ENCODE results near the gene TENM3.

Gene TENM3

DNA sequence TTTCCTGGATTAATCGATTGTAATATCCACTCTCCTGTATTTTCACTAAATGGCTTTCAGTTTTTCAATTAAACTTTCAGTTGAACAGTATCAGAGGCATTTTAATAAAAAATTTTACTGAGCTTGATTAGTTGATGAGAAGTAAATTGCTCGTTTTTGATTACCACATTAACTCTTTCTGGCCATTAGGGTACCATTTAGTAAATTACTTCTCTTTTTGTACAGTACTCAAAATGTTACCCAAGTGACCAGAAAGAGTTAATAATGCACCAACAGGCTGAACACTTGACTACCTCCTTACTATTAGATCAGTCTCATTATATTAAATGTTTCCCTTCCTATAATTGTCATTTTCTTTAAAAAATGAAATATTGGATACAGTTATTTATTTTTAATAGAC lies 289.2 kb downstream of the TENM3 start:
- DNase-seq, result no peak

DNA sequence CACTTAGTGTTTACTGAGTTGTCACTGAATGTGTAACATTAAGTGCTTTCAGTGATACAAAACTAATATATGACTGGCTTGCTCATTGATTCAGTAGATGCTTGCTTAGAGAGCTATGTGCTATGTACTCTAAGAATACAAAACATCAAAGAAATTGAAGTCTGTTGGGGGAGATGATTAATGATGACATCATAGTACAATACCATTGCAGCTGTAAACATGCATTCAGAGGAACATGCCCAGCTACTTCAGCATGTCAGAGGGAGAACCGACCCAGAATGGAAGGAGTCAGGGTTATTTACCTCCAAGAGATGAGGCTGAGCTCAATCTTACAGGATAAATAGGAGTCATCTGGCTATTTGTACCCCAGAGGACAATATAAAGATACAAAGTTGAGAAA lies 290.8 kb downstream of the TENM3 start:
- no peak for DNase-seq

DNA sequence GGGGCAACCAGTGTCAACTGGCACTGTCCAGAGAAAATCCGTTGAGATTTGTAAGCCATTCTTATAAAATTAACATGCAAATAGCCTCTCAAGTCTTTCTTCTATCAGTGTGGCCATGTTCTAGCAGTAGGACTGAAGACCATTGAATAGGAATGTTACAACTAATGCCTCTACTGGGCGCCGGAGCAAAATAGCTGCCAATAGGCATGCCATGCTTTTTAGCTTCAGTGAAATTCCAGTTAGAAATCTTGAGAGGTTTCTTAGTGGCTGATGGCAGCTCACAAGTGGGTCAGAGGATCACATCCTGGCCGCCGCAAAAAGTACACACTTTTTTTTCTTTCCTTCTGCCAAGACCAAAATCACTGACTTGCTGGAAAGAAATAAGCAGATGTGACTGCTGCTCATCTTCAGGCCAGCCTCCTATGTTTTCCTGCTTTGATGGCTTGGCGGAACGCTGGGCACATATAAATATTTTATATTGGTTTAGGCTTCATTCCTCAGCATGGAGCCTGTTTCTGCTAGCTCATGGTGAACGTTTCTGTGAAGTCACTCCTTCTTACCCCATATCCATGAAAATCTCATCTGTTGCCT lies 293.1 kb downstream of the TENM3 start:
- no peak for DNase-seq

DNA sequence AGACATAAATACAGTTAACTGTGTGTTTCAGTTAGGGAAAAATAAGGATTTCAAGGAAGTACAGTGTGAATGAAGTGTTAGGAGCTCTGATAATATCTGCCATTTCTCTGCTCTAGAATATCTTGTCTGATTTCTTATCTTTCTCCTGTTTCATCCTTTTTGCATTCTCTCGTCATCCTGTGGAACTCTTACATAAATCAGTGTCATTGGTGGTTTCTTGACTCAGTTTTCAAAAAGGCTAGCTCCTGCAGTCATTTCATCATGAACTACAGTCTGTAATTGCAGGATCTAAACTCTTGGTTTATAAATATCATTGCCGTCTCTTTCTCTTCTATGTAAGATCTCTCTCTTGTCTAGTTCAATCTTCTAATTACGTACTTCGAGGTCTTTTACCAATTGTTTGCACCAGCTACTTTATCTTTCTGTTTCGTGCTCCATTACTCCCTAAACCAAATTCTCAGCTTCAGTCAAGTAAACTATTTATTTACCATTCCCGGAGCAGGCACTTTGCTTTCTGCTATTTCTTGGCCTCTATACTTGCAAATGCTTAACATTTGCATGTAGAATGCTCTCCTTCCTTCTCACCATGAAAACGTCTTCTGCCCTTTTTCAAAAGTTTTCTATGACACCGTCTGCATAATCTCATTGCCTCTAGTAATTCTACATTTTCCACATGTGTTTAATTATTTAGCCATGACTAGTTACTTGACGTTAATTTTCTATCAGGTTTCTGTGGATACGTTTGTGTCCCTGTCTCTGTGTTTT lies 294.0 kb downstream of the TENM3 start:
- no peak for DNase-seq

DNA sequence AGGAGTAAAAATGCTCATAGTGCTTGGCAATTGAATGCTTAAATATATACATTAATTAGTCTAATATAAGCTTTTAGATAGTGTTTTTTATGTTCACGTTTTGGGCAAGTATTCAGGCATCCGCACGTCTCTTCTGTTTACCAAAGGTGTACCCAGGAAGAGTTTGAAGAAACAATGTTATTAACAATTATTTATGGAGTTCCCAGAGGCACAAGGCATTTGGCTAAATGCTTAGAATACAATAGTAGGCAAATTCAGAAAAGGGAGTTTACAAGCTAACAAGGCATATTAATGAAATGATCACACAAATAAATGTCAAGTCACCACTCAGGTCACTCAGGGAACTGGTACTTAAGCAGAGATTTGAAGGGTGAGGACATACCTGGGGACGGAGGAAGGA lies 294.8 kb downstream of the TENM3 start:
- no peak for DNase-seq

DNA sequence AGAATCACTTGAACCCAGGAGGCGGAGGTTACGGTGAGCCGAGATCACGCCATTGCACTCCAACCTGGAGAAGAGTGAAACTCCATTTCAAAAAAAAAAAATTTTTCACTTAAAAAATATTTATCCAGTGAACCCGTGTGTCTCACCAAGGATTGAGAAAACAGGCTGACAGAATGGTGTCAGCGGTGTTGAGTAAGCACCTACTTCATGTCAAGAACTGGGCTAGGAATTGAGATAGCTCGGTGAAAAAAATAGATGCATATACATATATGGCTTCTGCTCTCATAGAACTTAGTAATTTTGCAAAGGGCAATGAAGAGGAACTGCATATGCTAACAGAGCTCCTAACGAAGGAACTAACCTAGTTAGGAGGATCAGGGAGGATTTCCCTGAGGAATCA lies 297.3 kb downstream of the TENM3 start:
- no peak for DNase-seq

DNA sequence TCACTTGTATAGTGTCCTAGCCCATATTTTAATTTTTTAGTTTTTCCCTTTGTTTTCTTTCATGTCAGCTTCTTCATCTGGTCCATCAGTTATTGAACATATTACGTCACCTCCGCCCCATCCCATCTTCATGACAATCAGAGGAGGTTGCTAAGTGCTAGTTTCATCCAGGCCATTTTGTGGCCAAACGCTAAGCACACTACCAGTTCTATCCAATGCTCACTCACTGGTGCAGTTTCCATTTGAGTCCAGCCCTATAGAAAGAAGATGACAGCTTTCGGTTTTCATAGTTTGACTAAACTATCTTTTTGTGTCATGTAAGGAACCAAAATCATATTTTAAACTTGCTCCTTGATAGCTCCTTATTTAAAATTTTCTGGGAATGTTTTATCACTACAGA lies 304.2 kb downstream of the TENM3 start:
- DNase-seq, result no peak

DNA sequence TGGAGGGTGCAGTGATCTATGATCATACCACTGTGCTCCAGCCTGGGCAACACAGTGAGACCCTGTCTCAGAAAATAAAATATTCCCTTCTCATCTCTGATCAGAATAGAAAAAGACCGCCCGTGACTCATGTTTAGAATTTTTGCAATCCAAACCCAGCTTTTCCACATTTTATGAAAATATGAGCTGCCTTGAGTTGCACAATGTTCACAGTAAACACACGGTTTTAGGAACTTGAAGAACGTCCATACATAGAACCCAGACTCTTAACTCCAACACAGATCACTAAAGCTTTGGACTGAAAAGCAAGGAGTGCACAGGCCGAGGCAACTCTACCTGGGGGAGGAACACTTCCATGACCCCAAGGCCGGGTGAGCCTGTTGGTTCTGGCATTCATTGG lies 305.0 kb downstream of the TENM3 start:
- no peak for DNase-seq

DNA sequence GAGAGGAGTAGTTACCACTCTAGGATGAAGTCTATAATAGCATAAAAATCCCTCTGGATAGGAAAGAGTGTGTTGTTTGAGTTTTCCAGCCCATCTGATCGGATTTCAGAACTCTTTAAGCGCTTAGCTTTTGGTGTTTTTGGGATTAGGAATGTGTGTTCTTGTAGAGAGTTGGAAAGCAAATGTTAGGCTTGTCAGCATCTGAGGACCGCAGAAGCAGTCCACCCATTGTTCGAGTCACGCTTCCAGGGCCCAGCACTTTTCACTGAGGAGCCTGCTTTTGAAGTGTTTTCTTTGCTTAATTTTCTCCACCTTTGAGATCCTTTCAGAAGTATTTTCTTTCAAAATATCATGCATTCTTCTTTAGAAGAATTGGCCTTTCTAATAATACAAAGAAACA lies 306.2 kb downstream of the TENM3 start:
- no peak for DNase-seq

DNA sequence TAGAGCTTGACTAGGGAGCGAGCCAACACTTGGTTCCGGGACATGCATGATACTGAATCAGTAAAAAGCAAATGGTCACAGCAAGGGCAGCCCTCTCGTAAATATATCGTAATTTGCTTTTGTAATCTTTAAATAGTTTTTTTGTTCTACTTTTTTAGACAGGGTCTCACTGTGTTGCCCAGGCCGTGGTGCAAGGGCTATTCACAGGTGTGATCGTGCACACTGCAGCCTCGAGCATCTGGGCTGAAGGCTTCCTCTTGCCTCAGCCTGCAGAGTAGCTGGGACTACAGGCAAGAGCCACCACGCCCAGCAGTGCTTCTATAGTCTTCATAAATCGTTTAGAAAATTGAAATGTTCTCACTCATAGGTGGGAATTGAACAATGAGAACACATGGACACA lies 309.7 kb downstream of the TENM3 start:
- no peak for DNase-seq

DNA sequence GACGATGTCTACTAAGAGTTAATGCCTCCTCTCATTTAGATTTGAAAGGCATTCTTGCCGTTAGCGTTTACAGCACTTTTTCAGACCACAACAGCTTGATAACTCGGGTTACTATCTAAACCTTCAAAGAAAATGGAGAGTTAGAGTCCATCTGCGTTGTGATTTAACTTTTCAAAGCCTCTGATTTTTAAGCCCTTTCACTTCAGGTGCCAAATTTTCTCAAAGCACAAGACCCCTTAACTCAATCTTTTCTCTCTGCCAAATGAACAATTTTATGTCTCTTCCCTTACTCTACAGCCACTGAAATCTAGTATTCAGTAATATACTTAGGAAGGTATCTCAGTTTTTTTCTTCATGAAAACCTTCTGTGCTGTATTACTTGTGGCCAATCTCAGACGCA lies 310.5 kb downstream of the TENM3 start:
- no peak for DNase-seq

DNA sequence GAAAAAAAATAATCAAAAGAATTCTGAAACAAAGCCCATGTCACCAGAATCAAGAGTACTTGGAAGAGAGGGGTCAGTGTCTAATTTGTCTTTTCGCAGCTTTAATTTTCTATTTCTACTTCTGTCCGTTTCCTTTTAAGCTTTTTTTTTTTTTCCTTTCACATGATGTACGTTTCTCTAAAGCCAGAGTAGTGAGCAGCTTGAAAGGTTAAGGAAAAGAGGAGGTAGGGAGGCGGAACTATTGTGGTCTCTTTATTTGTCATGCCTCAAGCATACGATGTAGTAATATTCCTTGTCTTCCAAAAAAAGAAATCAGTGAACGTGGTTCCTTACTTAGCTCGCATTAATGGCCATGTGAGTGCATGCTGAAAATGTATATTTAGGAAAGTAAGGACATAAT lies 311.5 kb downstream of the TENM3 start:
- DNase-seq, result no peak

DNA sequence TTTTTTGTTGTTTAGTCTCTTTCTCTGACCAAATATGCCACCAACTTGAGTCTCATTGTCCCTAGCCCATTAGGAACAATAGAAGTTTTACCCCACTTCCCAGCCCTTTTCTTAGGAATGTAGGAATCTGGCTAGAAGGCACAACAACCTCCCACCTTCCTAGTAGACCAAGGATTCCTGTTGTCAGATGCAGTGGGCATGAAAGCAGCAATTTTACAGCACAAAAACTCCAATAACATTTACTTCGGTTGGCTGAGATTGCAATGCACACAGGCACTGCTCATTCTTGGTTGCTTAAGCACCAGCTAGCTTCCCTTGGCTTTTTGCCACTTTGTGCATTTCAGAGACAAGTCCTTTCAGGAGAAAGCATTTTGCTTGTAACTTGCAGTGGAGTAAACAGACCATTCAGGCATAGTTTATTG lies 312.8 kb downstream of the TENM3 start:
- no peak for DNase-seq

DNA sequence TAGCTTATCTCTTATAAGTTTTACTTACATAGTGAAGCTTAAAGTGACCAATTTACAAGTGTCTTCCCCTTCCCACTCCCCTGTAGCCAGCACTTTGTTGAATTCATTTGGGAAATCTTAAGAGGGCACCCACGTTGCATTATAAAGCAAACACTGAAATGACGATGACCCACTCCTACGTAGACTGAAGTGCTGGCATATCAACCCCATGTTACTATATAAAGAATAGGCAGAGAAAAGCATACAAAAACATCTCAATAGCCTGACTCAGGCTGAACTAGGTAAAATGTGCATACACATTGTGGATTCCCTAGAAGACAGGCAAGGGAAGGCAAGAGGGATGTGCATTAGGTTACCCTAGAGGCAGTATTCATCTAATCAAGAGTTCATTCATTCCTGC lies 313.4 kb downstream of the TENM3 start:
- DNase-seq, result no peak

DNA sequence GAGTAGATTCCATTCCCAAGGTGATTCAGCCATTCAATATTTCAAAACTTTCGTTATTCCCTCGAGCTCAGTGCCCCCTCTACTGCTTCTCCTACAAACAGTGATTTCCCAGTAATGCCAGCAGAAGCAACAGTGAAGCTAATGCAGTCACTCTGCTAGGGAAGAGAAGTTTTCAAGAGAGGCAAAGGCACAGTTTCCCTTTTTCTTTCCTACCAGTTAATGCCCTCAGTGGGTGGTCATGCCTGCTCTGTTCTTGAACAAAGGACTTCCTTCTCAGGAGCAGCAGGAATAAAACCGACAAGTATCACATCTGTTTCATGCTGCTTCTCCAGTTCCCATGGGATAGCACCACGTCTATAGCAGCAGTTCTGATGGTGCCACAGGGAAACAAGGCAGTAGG lies 317.2 kb downstream of the TENM3 start:
- no peak for DNase-seq

DNA sequence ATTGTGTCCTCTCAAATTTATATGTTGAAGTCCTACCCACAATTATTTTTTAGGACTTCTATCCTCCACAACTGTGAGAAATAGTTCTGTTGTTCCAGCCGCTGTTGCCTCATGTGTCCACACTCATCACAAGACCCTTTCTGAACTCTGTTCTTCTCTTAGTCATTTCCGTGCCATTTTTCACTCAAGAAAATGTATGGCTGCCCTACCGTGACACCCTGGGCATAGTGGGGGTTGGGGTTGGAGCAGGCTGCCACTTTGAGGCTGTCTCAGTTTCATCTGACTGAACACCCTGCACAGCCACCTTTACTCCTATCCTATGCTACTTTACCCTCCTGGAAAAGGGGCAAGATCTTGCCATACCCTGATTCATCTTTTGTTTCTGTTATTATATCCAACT lies 319.1 kb downstream of the TENM3 start:
- no peak for DNase-seq

DNA sequence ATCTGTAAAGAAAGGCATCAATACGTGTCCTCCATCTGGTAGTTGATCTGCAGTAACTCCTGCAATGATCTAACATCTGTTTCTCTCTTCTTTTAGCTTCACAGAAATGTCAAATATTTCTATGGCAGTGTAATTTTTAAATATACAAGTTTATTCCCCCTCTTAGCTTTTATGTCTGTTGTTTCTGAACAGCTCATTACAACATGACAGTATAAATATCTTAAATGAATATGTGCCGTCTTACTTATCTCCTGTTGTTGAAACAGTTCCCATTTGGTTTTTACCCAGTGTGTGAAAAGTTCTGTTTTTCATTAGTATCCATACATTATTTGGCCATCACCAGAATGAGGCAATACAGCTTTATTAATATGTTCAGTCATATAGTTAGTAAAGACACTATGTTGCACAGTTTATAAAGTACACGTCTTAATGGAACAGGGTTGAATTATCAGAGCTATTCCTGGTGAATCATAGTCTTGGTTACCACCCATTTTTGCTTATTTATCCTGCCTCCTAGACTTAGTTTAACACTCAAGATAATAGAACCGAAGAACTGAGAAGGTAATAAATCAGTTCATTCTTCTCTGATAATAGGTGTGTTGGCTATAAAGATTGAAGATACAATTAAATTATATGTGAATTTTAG lies 321.6 kb downstream of the TENM3 start:
- no peak for DNase-seq

DNA sequence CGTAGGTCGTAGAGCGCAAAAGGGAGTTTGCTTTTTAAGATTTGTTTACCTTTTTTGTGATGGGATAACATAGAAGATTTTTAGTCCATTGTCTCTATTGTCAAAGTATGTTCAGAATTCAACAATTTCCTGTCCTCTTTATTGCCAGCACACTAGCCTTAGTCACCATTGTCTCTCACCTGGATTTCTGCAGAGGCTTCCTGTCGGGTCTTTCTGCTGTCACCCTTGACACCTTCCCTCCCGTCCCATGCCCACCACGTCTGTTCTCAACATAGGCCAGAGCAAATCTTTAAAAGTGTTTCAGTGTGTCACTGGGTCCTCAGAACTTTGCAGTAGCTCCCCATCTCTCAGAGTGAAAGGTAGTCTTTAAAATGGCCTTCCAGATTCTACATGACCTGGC lies 323.9 kb downstream of the TENM3 start:
- DNase-seq, result no peak

DNA sequence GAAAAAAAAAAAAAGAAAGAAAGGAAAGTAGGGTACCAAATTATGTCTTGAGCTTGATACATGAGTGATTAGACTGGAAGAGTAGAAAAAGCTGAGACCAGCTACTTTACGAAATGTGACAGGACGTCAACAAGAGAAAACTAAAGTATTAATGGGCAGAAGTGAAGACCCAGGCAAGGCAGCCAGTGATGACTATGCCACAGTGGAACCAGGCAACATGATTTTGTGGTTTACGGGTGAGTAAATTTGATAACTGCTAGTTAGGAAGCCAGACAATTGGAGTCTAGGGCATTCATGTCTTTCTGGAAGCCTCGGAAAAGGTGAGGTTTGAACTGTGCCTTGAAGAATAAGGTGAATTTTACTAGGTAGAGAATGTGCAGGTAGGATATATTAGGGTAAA lies 326.4 kb downstream of the TENM3 start:
- DNase-seq, result no peak

DNA sequence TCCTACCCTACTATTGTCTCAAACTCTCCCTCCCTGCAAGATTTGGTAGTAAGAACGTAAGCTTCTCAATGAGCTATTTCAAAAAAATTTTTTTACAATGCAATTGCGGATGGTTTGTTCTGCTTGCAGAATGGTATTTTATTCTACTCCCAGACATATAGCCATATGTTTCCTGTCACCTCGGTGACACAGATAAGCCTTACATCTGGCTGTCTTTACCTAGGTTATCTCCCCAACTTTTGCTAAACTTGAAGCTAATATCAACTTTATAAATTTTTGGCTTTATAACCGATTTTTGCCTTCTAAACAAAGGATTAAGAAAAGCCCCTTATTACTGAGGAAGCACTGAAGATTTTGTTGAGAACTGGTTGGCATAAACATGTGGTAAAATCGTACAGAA lies 331.5 kb downstream of the TENM3 start:
- DNase-seq, result no peak

DNA sequence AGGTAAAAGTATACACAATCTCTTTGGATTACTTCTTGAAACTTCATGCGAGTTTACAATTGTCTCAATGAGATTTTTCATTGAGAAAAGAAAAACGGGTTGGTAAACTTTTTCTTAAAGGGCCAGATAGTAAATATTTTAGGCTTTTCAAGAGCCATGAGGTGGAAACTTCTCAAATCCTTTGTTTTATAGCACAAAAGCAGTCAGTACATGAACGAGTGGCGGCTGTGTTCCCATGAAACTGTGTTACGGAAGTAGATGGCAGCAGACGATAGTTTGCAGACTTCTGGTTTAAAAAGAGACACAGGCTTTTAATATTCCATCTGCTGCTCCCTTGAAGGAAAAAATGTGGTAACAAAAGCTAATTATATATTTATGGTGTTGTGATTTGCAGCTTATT lies 332.0 kb downstream of the TENM3 start:
- DNase-seq, result no peak

DNA sequence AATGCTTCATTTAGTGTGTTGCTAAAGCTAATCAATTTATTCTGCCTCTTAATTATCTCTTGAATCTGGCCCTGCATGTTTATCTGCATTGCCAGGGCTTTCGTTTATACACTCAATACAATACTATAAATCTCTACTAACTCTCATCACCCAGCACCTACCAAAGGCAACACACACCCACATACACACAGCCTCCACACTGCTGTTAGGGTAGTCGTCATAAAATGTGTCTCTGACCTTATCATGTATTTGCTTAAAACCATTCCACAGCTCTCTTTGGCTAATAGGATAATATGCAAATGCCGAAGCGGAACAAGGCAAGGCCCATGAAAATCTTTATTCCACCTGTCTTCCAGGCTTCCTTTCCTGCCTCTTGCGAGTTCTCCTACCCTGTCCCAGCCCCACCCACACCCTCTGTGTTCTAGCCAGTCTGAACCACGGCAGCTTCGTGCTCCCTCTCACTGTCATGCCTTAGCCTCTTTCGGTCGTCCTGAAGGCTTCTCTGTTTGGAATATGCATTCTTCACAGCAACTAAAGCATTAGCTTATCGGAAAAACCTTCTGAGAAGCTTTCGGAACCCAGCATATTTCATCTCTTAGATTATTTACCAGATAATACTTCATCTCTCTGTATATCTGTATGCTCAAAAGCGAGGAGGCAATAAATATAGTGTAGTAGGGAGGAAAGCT lies 333.5 kb downstream of the TENM3 start:
- no peak for DNase-seq

DNA sequence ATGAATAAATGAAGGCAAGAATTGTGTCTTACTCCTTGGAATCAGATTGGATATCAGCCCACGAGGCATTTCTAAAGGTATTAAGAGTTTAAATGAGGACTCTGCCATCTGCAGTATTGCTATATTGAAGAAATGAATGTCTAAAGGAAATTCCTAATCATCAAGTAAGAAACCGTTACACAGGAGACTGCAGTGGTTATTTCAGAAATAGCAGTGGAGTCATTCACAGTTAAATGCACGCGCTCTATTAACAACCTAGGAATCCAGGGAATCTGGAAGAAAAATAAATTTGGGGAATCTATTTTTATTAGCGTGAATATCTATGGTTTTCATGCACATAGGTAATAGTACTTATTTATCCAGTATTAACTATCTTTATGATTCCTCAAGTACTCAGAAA lies 334.2 kb downstream of the TENM3 start:
- no peak for DNase-seq

DNA sequence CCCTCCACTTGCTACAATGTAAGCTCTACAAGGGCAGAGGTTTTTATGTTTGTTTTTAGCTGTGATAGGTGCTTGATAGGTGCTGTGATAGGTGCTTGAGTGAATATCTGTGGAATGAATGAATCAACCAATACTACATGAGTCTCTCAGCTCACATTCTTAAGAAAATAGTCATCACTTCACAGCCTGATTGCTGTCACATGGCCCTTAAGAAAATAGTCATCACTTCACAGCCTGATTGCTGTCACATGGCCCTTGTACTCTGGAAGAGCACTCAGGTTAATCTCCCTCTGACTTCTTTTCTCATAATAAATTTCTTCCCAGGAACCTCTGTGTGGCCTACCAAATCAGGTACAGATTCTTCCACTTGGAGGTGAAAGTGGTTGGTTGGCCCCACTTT lies 335.2 kb downstream of the TENM3 start:
- no peak for DNase-seq

Data from activated CD4-positive, alpha-beta T cell treated with anti-CD3 and anti-CD28 coated beads, Interleukin-2, amount 50 U/mL, for 1 hour (primary cell).